Thymus (tissue), 11 donors: ENCODE results near the gene CTDNEP1. TPM values are rescaled to one million over a fixed set of nuclear protein-coding genes. Genes with fewer than 3 reads are reported as not detected.

Experiments
- DNase-seq, 9 donors: peaks; one replicate each; pipeline ENCODE4 v3.0.0-alpha.2; 2013; ENCODE audit warnings: low spot score in 9 of 9, low read depth in 6 of 9, missing footprints in 1 of 9
- H3K27ac ChIP-seq, 2 donors: one replicate each; pipeline ENCODE4 v1.5.1; 2013; ENCODE audit warnings: control low read depth in 1 of 2, low read depth in 1 of 2, low read length in 1 of 2, mild to moderate bottlenecking in 1 of 2, moderate library complexity in 1 of 2
- H3K27me3 ChIP-seq, 2 donors: one replicate each; pipeline ENCODE4 v1.5.1; 2013; ENCODE audit warnings: low read length in 1 of 2; ENCODE audit not compliant: control insufficient read depth in 2 of 2, insufficient read depth in 1 of 2
- H3K36me3 ChIP-seq, 2 donors: one replicate each; pipeline ENCODE4 v1.5.1; 2013; ENCODE audit warnings: low read length in 1 of 2, mild to moderate bottlenecking in 1 of 2, moderate library complexity in 1 of 2; ENCODE audit not compliant: control insufficient read depth in 2 of 2, insufficient read depth in 2 of 2
- H3K4me1 ChIP-seq, 2 donors: one replicate each; pipeline ENCODE4 v1.5.1; 2013; ENCODE audit warnings: low read length in 2 of 2; ENCODE audit not compliant: control insufficient read depth in 2 of 2, insufficient read depth in 2 of 2
- H3K4me3 ChIP-seq, 2 donors: one replicate each; pipeline ENCODE4 v1.5.1; 2013; ENCODE audit warnings: low read length in 2 of 2, control low read depth in 1 of 2, mild to moderate bottlenecking in 1 of 2
- H3K9me3 ChIP-seq, 2 donors: one replicate each; pipeline ENCODE4 v1.5.1; 2013; ENCODE audit warnings: low read length in 1 of 2, mild to moderate bottlenecking in 1 of 2; ENCODE audit not compliant: control insufficient read depth in 2 of 2, insufficient read depth in 1 of 2
- WGBS: extraction: QIAGEN DNeasy Blood & Tissue Kit; methylation state at CpG from one replicate; pipeline ENCODE4 v1.1.7; 2013; 5-methylcytosine and 5-hydroxymethylcytosine counted together
- polyA plus RNA-seq: library from polyadenylated mRNA; stranded (reverse); fragments of 200-250 nt; gene quantifications from one replicate; pipeline ENCODE4 v1.2.3, GENCODE V29; 2013
- total RNA-seq: library from RNA; stranded (reverse); fragments of 120-200 nt; gene quantifications from one replicate; pipeline ENCODE4 v1.2.4, GENCODE V29; 2013
- donor health status: healthy.

The CTDNEP1 gene
- total and polyA plus RNA-seq, 2 donors: 19.5 to 79.7 TPM

- Histone ChIP-seq H3K36me3 (peaks cover 6 to 10% of the 10 kb centered on the region in 2 donors), H3K9me3 (peaks cover 0 to 3% of the 10 kb centered on the region in 2 donors), H3K27ac (peak overlapping the region; percentile 64 to 90), H3K27me3 (no peaks in the 10 kb centered on the region), H3K4me1 (peaks cover 53 to 78% of the 10 kb centered on the region in 2 donors), H3K4me3 (peak overlapping the region; percentile 58 to 65)
- DNase-seq: peak in 3 of 9 donors; percentile 65 to 81 (median 76)
- 3% methylated on average over 32 of the region's 32 CpGs for WGBS
These were observed 34.2 kb downstream of the CTDNEP1 start for GRCh38 chr17:7217113-7217987.

DNA sequence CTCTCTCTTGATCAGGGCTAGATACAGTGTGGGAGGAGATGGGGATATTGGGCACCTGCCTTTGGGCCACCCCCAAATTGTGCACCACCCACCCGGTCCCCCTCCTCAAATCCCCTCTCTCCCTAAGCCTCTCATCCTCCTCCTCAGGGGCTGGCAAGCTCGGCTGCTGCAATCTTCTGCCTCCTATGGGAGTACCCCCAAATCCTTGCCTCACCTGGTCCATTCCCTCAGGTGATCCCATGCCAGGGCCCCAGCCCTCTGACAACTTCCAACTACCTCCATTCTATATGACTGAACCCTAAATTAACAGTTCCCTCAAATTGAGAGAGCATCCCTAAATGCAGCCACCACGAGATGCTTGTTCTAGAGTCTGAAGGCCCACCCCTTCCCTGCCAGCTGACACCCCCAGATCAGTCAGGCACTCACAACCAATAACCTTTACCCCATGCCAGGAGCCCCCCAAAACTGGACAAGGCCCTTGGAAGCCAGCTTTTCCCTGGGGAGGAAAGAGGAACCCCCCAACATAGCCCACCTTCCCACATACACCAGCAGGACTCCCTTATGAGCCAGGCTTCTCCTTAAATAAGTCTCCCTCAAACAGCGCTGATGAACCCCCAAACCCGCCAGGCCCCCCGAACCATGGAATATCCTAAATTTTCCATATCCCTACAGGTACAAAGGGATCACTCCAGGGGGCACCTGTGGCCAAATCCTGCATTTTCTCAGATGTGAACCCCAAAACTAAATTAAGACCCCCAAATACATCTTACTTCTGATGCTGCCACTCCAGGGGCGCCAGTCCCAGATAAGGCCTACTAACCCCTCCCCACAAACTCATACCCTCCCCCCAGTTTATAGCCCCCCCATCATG lies 35.1 kb downstream of the CTDNEP1 start:
- Histone ChIP-seq H3K4me3 (peak overlapping the region; percentile 58 to 65), H3K27ac (peak overlapping the region; percentile 64 to 90), H3K9me3 (peaks cover 0 to 3% of the 10 kb centered on the region in 2 donors), H3K36me3 (peaks cover 0 to 6% of the 10 kb centered on the region in 2 donors), H3K4me1 (peaks cover 53 to 81% of the 10 kb centered on the region in 2 donors), H3K27me3 (peaks cover 0 to 3% of the 10 kb centered on the region in 2 donors)
- WGBS: 42% methylated on average over 7 of the region's 7 CpGs
- peak in 1 of 9 donors; percentile 37 for DNase-seq

GRCh38 chr17:7215652-7216180 lies 35.8 kb downstream of the CTDNEP1 start:
- Histone ChIP-seq H3K27ac (peak overlapping the region; percentile 75 to 90), H3K4me1 (peaks cover 50 to 79% of the 10 kb centered on the region in 2 donors), H3K9me3 (peaks cover 0 to 3% of the 10 kb centered on the region in 2 donors), H3K4me3 (peak overlapping the region; percentile 58 to 65), H3K36me3 (no peaks in the 10 kb centered on the region), H3K27me3 (peaks cover 0 to 3% of the 10 kb centered on the region in 2 donors)
- 25% methylated on average over 10 of the region's 10 CpGs for WGBS
- DNase-seq: peak in 2 of 9 donors; percentile 34 to 60

DNA sequence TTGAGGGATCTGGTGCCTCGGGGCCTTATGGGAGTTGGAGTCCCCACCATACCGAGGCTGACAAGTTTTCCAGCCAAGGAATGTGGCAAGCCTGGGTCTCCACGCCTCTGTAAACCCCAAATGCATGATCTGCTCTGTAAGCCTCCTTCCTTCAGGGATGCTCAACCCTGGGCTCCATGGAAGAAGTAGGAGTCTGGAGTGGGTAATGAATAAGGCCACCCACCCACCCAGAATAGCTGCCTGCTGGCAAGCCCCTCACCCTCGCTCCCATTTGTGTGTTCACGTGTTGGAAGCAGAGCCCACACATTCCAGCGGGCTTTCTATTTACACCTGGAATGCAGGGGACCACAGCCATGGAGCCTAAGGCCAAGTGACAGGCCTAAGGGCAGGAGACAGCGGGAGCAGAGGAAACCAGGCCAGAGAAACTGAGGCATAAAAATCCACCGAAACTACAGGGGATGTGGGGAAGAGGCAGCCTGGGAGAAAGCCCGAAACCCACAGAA lies 36.3 kb downstream of the CTDNEP1 start:
- H3K27me3 ChIP-seq: peaks cover 0 to 3% of the 10 kb centered on the region in 2 donors
- H3K9me3 ChIP-seq: peaks cover 0 to 3% of the 10 kb centered on the region in 2 donors
- H3K27ac ChIP-seq: peak overlapping the region; percentile 75 to 90
- H3K4me1 ChIP-seq: peaks cover 45 to 77% of the 10 kb centered on the region in 2 donors
- peak overlapping the region; percentile 38 to 48 for H3K4me3 ChIP-seq
- no peaks in the 10 kb centered on the region for H3K36me3 ChIP-seq
- WGBS: 46% methylated on average over 9 of the region's 9 CpGs
- DNase-seq: no peak

- peaks cover 0 to 3% of the 10 kb centered on the region in 2 donors for H3K27me3 ChIP-seq
- peaks cover 45 to 75% of the 10 kb centered on the region in 2 donors for H3K4me1 ChIP-seq
- WGBS: under 1% methylated on average over 45 of the region's 45 CpGs
- no peaks in the 10 kb centered on the region for H3K36me3 ChIP-seq
- H3K4me3 ChIP-seq: peak overlapping the region; percentile 38 to 48
- peak overlapping the region; percentile 75 to 90 for H3K27ac ChIP-seq
- peaks cover 0 to 3% of the 10 kb centered on the region in 2 donors for H3K9me3 ChIP-seq
- peak; percentile 86 to 98 (median 94) for DNase-seq
These were observed 37.0 kb downstream of the CTDNEP1 start for GRCh38 chr17:7214300-7215135.

- H3K27me3 ChIP-seq: peaks cover 0 to 3% of the 10 kb centered on the region in 2 donors
- H3K4me1 ChIP-seq: peaks cover 39 to 69% of the 10 kb centered on the region in 2 donors
- H3K9me3 ChIP-seq: peaks cover 0 to 3% of the 10 kb centered on the region in 2 donors
- DNase-seq: peak in 2 of 9 donors; percentile 75 to 84
- 6% methylated on average over 15 of the region's 15 CpGs for WGBS
- H3K4me3 ChIP-seq: peak overlapping the region; percentile 38 to 48
- no peaks in the 10 kb centered on the region for H3K36me3 ChIP-seq
- peak overlapping the region; percentile 75 to 90 for H3K27ac ChIP-seq
These were observed 37.6 kb downstream of the CTDNEP1 start for GRCh38 chr17:7213895-7214299.

GRCh38 chr17:7211491-7212273 lies 39.9 kb downstream of the CTDNEP1 start:
- no peak for DNase-seq
- H3K27ac ChIP-seq: no peak overlapping the region
- WGBS: 74% methylated on average over 35 of the region's 37 CpGs
- peaks cover 0 to 3% of the 10 kb centered on the region in 2 donors for H3K27me3 ChIP-seq
- peaks cover 23 to 51% of the 10 kb centered on the region in 2 donors for H3K4me1 ChIP-seq
- H3K4me3 ChIP-seq: no peak overlapping the region
- no peaks in the 10 kb centered on the region for H3K36me3 ChIP-seq
- H3K9me3 ChIP-seq: no peaks in the 10 kb centered on the region
